ENCODE data around the gene RPS21.

Gene RPS21

GRCh38 chr20:62353289-62354030 is 33.4 kb upstream of the RPS21 start:
- DNase-seq (ENCODE audit: insufficient read length, low spot score), result no peak
- FAIRE-seq, result no peak

- no peak for DNase-seq (ENCODE audit: insufficient read length, low spot score)
- FAIRE-seq, result no peak
These were observed 32.7 kb upstream of the RPS21 start for GRCh38 chr20:62354031-62354808.

DNA sequence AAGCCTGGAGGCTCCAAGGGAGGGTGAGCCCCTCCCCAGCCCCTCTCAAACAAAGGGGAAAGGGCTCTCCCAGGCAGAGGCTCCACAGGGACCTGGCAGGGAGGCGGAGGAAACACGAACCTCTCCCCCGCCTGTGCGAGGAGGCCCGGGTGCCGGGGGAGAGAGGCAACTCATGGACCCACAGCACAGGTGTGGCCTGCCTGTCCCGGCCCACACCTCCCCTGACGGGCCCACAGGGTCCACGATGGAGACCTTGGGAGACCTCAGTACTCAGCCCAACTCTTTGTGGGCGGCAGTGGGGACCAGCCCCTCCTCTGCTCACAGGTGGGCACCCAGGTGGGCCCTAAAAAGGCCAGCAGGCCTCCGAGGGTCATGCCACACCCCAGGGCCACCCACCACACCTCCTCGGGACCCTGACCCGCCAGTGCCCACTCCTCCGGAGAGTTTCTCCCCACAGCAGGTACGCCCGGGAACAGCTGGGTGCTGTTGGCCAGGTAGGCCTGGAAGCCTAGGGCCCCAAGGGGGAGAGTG is 32.0 kb upstream of the RPS21 start:
- DNase-seq (ENCODE audit: insufficient read length, low spot score), result no peak
- no peak for FAIRE-seq

- FAIRE-seq (no peak), DNase-seq (ENCODE audit: insufficient read length, low spot score) (no peak)
These were observed 31.4 kb upstream of the RPS21 start for GRCh38 chr20:62355516-62355877.

- FAIRE-seq, result no peak
- no peak for DNase-seq (ENCODE audit: insufficient read length, low spot score)
These were observed 30.9 kb upstream of the RPS21 start for GRCh38 chr20:62355878-62356588.

- FAIRE-seq (no peak), DNase-seq (ENCODE audit: insufficient read length, low spot score) (no peak)
These were observed 30.2 kb upstream of the RPS21 start for GRCh38 chr20:62356589-62357186.

DNA sequence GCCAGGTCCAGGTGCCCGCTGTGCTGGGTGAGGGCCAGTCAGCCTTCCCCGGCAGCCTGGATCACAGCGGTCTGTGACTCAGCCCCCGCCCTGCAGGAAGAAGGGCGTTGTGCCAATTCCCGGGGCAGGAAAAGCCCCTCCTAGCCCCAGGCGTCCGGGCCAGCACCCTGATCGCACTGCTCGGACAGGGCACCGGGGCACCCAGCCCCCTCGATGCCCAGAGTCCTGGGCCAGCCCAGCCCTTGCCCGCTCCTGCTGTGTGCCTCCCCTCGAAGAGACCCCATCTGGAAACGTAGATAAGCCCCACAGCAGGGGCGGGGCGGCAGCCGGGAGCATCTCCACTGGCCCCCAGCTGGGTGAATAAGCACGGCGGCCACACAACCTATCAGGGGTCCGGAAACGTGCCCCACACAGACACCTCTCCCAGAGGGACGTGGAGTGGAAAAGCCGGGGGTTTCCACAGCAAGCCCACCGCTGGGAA is 29.7 kb upstream of the RPS21 start:
- no peak for DNase-seq (ENCODE audit: insufficient read length, low spot score)
- no peak for FAIRE-seq

GRCh38 chr20:62357681-62358080 is 29.2 kb upstream of the RPS21 start:
- FAIRE-seq, result no peak
- no peak for DNase-seq (ENCODE audit: insufficient read length, low spot score)

GRCh38 chr20:62358171-62359042 is 28.5 kb upstream of the RPS21 start:
- no peak for DNase-seq (ENCODE audit: insufficient read length, low spot score)
- FAIRE-seq, result no peak

- DNase-seq (ENCODE audit: insufficient read length, low spot score), result no peak
- FAIRE-seq, result no peak
These were observed 27.8 kb upstream of the RPS21 start for GRCh38 chr20:62359043-62359490.

- FAIRE-seq (no peak), DNase-seq (ENCODE audit: insufficient read length, low spot score) (no peak)
These were observed 27.3 kb upstream of the RPS21 start for GRCh38 chr20:62359491-62360121.

- DNase-seq (ENCODE audit: insufficient read length, low spot score), result no peak
- FAIRE-seq, result no peak
These were observed 25.8 kb upstream of the RPS21 start for GRCh38 chr20:62360854-62361798.

DNA sequence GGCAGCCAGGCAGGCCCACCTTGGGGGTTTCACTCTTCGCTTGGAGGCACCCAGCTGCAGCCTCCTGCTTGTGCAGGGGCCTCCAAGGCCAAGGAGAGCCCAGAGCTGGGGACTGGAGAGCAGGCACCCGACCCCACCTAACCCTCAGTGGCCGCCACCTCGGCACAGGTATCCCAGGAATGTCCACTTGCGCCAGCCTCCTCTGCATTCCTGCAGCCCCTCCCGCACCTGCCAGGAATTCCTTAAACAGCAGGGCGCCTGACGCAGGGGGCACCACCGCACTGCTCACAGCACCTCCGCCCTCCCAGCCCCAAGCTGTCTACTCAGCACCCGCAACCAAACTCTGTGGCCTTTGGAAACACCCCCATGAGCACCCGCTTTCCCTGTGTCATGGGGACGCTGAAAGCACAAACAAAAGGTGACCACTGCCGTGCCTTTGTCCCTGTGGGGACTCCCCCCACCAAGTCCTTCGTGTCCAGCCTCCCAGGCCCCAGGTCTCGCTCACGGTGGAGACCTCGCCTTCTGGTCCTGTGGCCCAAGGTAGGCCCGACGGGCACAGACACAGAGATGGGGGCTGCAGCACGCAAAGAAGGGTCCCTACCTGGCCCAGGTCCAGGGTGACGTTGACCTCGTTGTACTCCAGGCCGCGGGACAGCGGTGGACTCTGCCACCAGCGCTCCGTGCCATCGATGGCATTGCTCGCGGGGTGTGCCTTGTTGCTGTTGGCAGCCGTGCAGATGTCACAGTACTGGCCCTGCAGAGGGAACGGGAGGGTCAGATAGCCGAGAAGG is 24.9 kb upstream of the RPS21 start:
- DNase-seq (ENCODE audit: insufficient read length, low spot score), result no peak
- no peak for FAIRE-seq

- FAIRE-seq, result no peak
- DNase-seq (ENCODE audit: insufficient read length, low spot score), result no peak
These were observed 24.3 kb upstream of the RPS21 start for GRCh38 chr20:62362590-62362940.

DNA sequence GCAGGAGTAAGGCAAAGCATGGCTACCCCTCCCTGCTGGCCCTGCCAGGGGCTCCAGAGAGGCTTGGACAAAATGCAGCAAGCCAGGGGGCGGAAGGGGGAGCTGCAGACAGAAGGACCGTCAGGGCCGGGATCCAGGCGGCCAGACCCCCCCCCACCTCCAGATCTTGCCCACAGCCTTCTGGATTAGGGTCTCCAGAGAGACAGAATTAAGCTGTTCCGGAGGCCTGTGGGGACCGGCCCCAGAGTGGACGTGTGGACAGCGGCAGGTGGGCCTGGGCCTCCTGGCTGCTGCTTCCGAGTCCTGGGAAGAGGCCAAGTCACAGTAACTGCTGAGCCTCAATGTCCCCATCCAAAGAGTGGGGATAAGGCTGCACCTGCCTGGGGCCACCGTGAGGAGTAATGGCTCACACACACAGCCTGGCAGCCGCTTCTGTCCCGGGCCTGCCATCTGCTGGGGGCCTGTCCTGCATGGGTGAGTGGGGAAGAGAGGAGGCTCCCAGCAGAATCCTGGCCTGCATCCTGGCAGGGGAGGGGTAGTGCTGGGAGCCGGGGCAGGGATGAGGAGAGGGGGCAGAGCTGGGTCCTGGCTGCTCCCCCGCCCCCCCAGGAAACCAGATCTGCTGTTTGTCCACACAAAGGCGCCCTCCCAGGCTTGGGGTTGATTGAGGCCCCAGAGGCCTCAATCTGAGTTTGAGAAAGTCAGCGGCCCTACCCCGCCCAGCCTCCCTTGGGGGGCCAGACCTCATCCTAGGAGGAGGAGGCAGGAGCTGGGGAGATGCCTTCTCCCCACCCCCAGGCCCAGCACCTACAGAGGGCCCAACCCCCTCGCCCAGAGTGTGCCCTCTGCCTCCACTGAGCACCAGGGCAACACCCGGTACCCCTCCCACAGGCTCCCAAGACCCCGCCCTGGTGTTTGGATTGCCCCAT is 23.6 kb upstream of the RPS21 start:
- FAIRE-seq (no peak), DNase-seq (ENCODE audit: insufficient read length, low spot score) (no peak)

Measured in GM19239 (cell line).